ENCODE results near the gene MESP1.

GRCh38 chr15:89724621-89725020 lies 26.4 kb downstream of the MESP1 start:
- TF ChIP-seq CTCF (IDR thresholded peaks at IDR 0.05) (no peak), POLR2A (IDR thresholded peaks at IDR 0.05) (no peak)
